HepG2 (cell line): ENCODE data around the gene ZNRF3. TPM values are rescaled to one million over a fixed set of nuclear protein-coding genes. Genes with fewer than 3 reads are reported as not detected.

Experiments used
- ARID5B ChIP-seq: IDR thresholded peaks from 2 replicates; pipeline ENCODE4 v1.4.0; 2020; ENCODE audit warnings: mild to moderate bottlenecking, missing genetic modification reagents
- BHLHE40 ChIP-seq: IDR thresholded peaks from 2 replicates; pipeline ENCODE4 v1.6.1; 2011; ENCODE audit warnings: low read length, improper control_type of control experiment
- CREB3 ChIP-seq: sonication (generic); formaldehyde crosslinking; IDR thresholded peaks from 2 replicates; pipeline ENCODE4 v1.5.0; 2020; ENCODE audit warnings: missing genetic modification reagents
- EED ChIP-seq: sonication (generic); formaldehyde crosslinking; IDR thresholded peaks from 2 replicates; pipeline ENCODE4 v1.5.0; 2020; ENCODE audit warnings: mild to moderate bottlenecking, missing genetic modification reagents
- EP300 ChIP-seq, 3 experiments: sonication (generic) in 1 of 3; formaldehyde crosslinking in 1 of 3; IDR thresholded peaks; 2 replicates each; pipeline versions ENCODE4 v1.5.1 to v1.6.1; 2011 to 2020; ENCODE audit warnings: low read depth in 2 of 3, low read length in 2 of 3, borderline replicate concordance in 1 of 3, improper control_type of control experiment in 1 of 3, mild to moderate bottlenecking in 1 of 3, missing genetic modification reagents in 1 of 3, moderate library complexity in 1 of 3
- EZH2 ChIP-seq: conservative IDR thresholded peaks from 2 replicates; pipeline ENCODE4 v1.6.1; 2012; ENCODE audit warnings: mild to moderate bottlenecking, low read depth, low read length, moderate library complexity
- GATA4 ChIP-seq: sonication (generic); IDR thresholded peaks from 2 replicates; pipeline ENCODE4 v1.6.1; 2016; ENCODE audit warnings: antibody characterized with exemption, low read depth, borderline replicate concordance
- HES4 ChIP-seq: sonication (generic); formaldehyde crosslinking; IDR thresholded peaks from 2 replicates; pipeline ENCODE4 v1.9.0; 2021; ENCODE audit warnings: mild to moderate bottlenecking, missing genetic modification reagents, borderline replicate concordance
- IRF2 ChIP-seq: IDR thresholded peaks from 2 replicates; pipeline ENCODE4 v1.6.1; 2018; ENCODE audit warnings: missing genetic modification reagents, missing compliant biosample characterization
- MIXL1 ChIP-seq: IDR thresholded peaks from 2 replicates; pipeline ENCODE4 v1.6.1; 2016
- RNF2 ChIP-seq: fragments of 450-650 bp; conservative IDR thresholded peaks from 2 replicates; pipeline ENCODE4 v1.6.1; 2016; ENCODE audit warnings: low read depth
- RXRA ChIP-seq: sonication (generic); formaldehyde crosslinking; IDR thresholded peaks from 2 replicates; pipeline ENCODE4 v1.5.1; 2020; ENCODE audit warnings: missing genetic modification reagents
- SMAD1 ChIP-seq: sonication (generic); formaldehyde crosslinking; IDR thresholded peaks from 2 replicates; pipeline ENCODE4 v1.4.0; 2020; ENCODE audit warnings: missing genetic modification reagents, low read depth, mild to moderate bottlenecking, borderline replicate concordance
- SMAD3 ChIP-seq: sonication (generic); formaldehyde crosslinking; IDR thresholded peaks from 2 replicates; pipeline ENCODE4 v1.4.0; 2020; ENCODE audit warnings: missing genetic modification reagents
- SMARCE1 ChIP-seq: fragments of 450-650 bp; IDR thresholded peaks from 2 replicates; pipeline ENCODE4 v1.6.1; 2017; ENCODE audit warnings: borderline replicate concordance
- TBL1XR1 ChIP-seq: fragments of 150-350 bp; IDR thresholded peaks from 2 replicates; pipeline ENCODE4 v1.6.1; 2014; ENCODE audit warnings: borderline replicate concordance, low read length; ENCODE audit not compliant: partially characterized antibody
- TEAD3 ChIP-seq: optimal IDR thresholded peaks from 2 replicates; pipeline ENCODE3; 2016; ENCODE audit warnings: borderline replicate concordance
- THRA ChIP-seq: sonication (generic); formaldehyde crosslinking; IDR thresholded peaks from 2 replicates; pipeline ENCODE4 v1.4.0; 2020; ENCODE audit warnings: missing genetic modification reagents, borderline replicate concordance
- ZMAT5 ChIP-seq: sonication (generic); formaldehyde crosslinking; IDR thresholded peaks from 2 replicates; pipeline ENCODE4 v1.5.0; 2020; ENCODE audit warnings: mild to moderate bottlenecking, low read depth, missing genetic modification reagents, borderline replicate concordance
- ZNF253 ChIP-seq: sonication (generic); formaldehyde crosslinking; IDR thresholded peaks from 2 replicates; pipeline ENCODE4 v1.8.0; 2022; ENCODE audit warnings: mild to moderate bottlenecking, missing genetic modification reagents, borderline replicate concordance
- ZNF468 ChIP-seq: sonication (generic); formaldehyde crosslinking; IDR thresholded peaks from 2 replicates; pipeline ENCODE4 v1.8.0; 2022; ENCODE audit warnings: mild to moderate bottlenecking, moderate library complexity, missing genetic modification reagents
- ZNF549 ChIP-seq: sonication (generic); formaldehyde crosslinking; IDR thresholded peaks from 2 replicates; pipeline ENCODE4 v1.5.0; 2020; ENCODE audit warnings: missing genetic modification reagents
- ZNF652 ChIP-seq: IDR thresholded peaks from 2 replicates; pipeline ENCODE4 v1.6.1; 2016; ENCODE audit warnings: low read depth, borderline replicate concordance
- ZNF720 ChIP-seq: sonication (generic); formaldehyde crosslinking; IDR thresholded peaks from 2 replicates; pipeline ENCODE4 v1.4.0; 2020; ENCODE audit warnings: missing genetic modification reagents
- polyA plus RNA-seq, 8 experiments: library from polyadenylated mRNA; depleted of rRNA in 3 of 8; stranded (reverse) in 7 of 8; unstranded in 1 of 8; fragments of >200 nt; fragmentation: Illumina TruSeq in 4 of 8; extraction: Trizol in 4 of 8; gene quantifications; 2 replicates each; pipeline versions ENCODE4 v1.2.1 to v1.2.3, GENCODE V29; 2011 to 2016; ENCODE audit warnings: low read depth in 4 of 8, missing spikeins in 1 of 8, mixed read lengths in 1 of 8; ENCODE audit not compliant: insufficient read depth in 1 of 8
- total RNA-seq, 5 experiments: library from RNA; depleted of rRNA; stranded (reverse); fragments of >200 nt; fragmentation: Illumina TruSeq; extraction: Trizol; gene quantifications; 2 replicates each; pipeline ENCODE4 v1.2.3, GENCODE V29; 2016; ENCODE audit warnings: low read depth in 1 of 5

The ZNRF3 gene
- total and polyA plus RNA-seq, 2 of the 13 experiments (the other 11 are each of a cell fraction or from before 2014, with no cell fraction given) = 20.3 to 36.7 TPM

- TF ChIP-seq MIXL1 (CRISPR knock-in tag) (no peak), ZNF549 (CRISPR knock-in tag) (no peak), ZNF652 (CRISPR knock-in tag) (no peak), RXRA (CRISPR knock-in tag) (no peak), EZH2 (no peak), EP300 (IDR thresholded peaks at IDR 0.05; ENCODE audit: low read depth in 2 of 2, low read length in 2 of 2) (peak in 1 of 2 experiments; percentile 56; a peak in 1 of 4 replicates), EP300 (CRISPR knock-in tag; IDR thresholded peaks at IDR 0.05; ENCODE audit: borderline replicate concordance) (no peak), SMAD1 (no peak), GATA4 (peak; percentile 28; the same call in 1 of the 2 replicates), HES4 (CRISPR knock-in tag) (no peak), TEAD3 (peak; percentile 53), ZNF253 (CRISPR knock-in tag) (no peak), SMAD3 (no peak), ARID5B (CRISPR knock-in tag) (peak; percentile 34; the same call in 1 of the 2 replicates), RNF2 (no peak), EED (CRISPR knock-in tag) (no peak), IRF2 (CRISPR knock-in tag) (0 out of 2 replicates have a peak, but pooled peaks have one; percentile 42), THRA (peak; percentile 16; the same call in 1 of the 2 replicates), ZMAT5 (CRISPR knock-in tag) (no peak), ZNF468 (CRISPR knock-in tag) (no peak), CREB3 (no peak), BHLHE40 (no peak), ZNF720 (CRISPR knock-in tag) (no peak), TBL1XR1 (no peak), SMARCE1 (no peak)
Measured at GRCh38 chr22:28885939-28886338, 2.6 kb downstream of the ZNRF3 start (continued).
